Activated CD8-positive, alpha-beta memory T cell treated with anti-CD3 and anti-CD28 coated beads for 36 hours (primary cell): ENCODE data around the gene LIME1. TPM values are rescaled to one million over a fixed set of nuclear protein-coding genes. Genes with fewer than 3 reads are reported as not detected.

Source experiments
- CTCF ChIA-PET: fragments of 350-600 bp; sonication (Branson Sonifier 250); formaldehyde crosslinking; loops from one replicate; lab custom pipeline; 2021; ENCODE audit warnings: antibody characterized with exemption; lab: Charles Lee
- POLR2A ChIA-PET: fragments of 350-600 bp; sonication (Branson Sonifier 250); formaldehyde crosslinking; loops from one replicate; lab custom pipeline; 2021; ENCODE audit warnings: antibody characterized with exemption; lab: Charles Lee
- total RNA-seq, 2 experiments: library from RNA; stranded (reverse); gene quantifications; one replicate each; pipeline ENCODE4 v1.2.3, GENCODE V29; 2021

The LIME1 gene
- total RNA-seq, 2 experiments from 2014 or later, result 9.9 to 10.8 TPM

DNA sequence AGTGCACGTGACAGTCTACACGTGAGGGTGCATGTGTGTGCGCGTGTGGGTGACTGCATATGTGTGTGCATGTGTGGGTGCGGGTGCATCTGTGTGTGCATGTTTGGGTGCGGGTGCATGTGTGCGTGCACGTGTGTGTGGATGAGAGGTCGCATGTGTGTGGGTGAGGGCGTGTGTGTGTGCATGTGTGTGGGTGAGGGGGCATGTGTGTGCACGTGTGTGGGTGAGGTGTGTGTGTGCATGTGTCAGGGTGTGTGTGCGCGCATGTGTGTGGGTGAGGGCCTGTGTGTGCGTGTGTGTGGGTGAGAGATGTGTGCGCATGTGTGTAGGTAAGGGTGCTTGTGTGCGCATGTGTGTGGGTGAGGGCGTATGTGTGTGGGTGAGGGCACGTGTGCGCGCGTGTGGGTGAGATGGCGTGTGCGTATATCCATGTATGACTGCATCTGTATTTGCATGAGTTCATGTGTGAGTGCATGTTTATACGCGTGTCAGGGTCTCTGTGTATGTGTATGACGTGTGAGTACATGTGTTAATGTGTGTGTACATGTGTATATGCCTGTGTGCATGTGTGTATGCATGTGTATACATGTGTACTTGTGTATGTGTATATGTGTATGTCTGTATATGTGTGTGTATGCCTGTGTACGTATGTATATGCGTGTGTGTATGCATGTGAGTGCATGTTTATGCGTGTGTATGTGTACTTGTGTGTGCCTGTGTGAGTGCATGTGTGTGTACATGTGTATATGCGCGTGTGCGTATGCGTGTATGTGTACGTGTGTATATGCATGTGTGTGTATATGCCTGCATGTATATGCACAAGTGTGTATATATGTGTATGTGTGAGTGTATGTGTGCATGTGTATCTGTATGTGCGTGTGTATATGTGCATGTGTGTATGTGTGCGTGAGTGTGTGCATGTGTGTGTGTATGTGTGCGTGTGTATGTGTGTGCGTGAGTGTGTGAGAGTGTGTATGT, 4.1 kb upstream of the LIME1 start:
- POLR2A ChIA-PET, result no interaction called here
- CTCF ChIA-PET, result interaction anchor here (1.2 kb wide), 1 partner anchor 17 kb away, joined by 3 read pairs; no protein-coding TSS in a partner anchor

DNA sequence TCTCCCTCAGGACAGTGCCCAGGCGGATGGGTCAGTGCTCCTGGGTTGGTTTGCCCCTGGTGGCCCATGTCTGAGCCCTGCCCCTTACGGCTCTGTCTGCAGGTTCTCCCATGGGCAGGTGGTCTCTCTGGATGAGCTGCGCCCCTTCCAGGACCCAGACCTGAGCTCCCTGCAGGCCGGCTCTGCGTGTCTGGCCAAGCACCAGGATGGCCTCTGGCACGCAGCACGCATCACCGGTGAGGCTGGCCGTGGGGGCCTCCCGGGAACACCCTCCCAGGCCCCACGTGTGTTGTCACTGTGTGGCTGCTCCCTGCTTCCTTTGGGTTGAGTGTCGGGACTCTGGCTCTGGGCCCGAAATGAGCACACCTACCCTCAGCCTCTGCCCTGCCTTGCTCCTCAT, 3.3 kb upstream of the LIME1 start:
- ChIA-PET POLR2A (no interaction called here), CTCF (interaction anchor here (1.2 to 1.4 kb wide), 2 partner anchors 17 to 26 kb away, joined by 3 to 5 read pairs; partner anchors contain the start of gene ARFRP1)

DNA sequence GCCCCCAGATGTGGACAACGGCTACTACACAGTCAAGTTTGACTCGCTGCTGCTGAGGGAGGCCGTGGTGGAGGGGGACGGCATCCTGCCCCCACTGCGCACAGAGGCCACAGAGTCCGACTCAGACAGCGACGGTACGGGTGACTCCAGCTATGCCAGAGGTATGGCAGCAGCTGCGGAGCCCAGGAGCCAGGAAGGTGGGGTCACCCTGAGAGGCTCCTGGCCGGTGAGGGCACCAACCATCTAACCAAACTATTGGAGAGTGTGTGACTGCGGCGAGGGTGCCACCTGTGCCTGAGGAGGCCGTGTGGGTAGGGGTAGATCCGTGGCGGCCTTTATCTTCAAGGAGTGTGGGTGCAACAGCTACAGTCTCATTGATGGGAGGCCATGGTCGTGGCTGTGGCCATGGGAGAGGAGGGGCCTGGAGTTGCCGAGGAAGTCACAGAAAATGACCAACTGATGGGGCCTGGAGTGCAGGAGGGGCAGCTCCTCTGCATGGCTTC, 2.8 kb upstream of the LIME1 start:
- ChIA-PET CTCF (interaction anchor here (1.2 to 1.4 kb wide), 3 partner anchors 12 to 27 kb away, joined by 3 to 5 read pairs (median 3); partner anchors contain the start of gene ARFRP1), POLR2A (no interaction called here)

DNA sequence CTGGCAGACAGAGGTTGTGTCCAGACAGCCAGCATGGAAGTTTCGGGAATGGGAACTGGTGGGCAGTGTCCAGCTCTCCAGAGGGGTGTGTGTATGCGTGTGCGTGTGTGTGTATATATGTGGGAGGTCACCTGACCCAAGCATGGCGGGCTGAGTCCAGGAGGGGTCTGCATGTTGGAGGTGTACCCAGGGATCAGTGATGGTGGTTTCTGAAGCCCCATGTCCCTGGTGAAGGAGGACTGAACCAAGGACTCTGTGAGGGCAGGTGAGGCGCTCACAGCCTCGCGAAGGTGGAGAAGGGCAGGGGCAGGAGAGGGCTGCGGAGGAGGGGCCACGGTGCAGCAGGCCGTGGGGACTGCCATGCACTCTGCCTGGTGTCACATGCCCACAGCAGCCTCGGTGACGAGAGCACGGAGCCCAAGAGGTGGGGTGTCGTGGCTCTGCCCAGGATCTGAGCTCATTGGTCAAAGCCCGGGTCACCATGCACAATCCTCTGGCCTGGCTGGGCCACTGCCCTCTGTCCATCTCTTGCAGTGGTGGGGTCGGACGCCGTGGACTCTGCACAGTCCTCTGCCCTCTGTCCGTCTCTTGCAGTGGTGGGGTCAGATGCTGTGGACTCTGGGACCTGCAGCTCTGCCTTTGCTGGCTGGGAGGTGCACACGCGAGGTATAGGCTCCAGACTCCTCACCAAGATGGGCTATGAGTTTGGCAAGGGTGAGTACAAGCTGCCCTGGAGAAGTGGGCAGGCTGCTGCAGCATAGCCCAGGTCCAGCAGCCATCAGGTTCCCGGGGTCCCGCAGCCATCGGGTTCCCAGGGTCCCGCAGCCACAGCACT, 2.1 kb upstream of the LIME1 start:
- ChIA-PET CTCF (interaction anchor here (1.2 to 1.4 kb wide), 3 partner anchors 13 to 27 kb away, joined by 3 to 5 read pairs (median 3); partner anchors contain the start of gene ARFRP1), POLR2A (interaction anchor here (3.0 kb wide), 1 partner anchor 26 kb away, joined by 17 read pairs; the partner anchor contains the start of genes ARFRP1 and ZGPAT)

DNA sequence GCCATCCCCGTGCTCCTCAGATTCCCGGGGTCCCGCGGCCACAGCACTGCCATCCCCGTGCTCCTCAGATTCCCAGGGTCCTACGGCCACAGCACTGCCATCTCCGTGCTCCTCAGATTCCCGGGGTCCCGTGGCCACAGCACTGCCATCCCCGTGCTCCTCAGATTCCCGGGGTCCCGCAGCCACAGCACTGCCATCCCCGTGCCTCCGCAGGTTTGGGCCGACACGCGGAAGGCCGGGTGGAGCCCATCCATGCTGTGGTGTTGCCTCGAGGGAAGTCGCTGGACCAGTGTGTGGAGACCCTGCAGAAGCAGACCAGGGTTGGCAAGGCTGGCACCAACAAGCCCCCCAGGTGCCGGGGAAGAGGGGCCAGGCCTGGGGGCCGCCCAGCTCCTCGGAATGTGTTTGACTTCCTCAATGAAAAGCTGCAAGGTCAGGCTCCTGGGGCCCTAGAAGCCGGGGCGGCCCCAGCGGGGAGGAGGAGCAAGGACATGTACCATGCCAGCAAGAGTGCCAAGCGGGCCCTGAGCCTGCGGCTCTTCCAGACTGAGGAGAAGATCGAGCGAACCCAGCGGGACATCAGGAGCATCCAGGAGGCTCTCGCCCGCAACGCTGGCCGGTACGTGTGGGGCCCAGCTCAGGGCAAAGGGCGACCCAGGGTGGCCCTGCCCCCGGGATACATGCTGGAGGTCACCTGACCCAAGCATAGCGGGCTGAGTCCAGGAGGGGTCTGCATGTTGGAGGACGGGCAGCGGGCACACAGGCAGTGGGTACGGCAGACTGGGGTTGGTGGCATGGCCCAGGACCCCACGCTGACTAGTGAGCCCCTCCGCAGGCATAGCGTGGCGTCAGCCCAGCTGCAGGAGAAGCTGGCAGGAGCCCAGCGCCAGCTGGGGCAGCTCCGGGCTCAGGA, 1.3 kb upstream of the LIME1 start:
- POLR2A ChIA-PET, result interaction anchor here (3.0 kb wide), 1 partner anchor 27 kb away, joined by 17 read pairs; the partner anchor contains the start of genes ARFRP1 and ZGPAT
- CTCF ChIA-PET, result interaction anchor here (1.1 to 2.1 kb wide), 4 partner anchors 14 to 197 kb away, joined by 3 to 8 read pairs (median 5); partner anchors contain the start of genes ARFRP1, PTK6 and ZGPAT

DNA sequence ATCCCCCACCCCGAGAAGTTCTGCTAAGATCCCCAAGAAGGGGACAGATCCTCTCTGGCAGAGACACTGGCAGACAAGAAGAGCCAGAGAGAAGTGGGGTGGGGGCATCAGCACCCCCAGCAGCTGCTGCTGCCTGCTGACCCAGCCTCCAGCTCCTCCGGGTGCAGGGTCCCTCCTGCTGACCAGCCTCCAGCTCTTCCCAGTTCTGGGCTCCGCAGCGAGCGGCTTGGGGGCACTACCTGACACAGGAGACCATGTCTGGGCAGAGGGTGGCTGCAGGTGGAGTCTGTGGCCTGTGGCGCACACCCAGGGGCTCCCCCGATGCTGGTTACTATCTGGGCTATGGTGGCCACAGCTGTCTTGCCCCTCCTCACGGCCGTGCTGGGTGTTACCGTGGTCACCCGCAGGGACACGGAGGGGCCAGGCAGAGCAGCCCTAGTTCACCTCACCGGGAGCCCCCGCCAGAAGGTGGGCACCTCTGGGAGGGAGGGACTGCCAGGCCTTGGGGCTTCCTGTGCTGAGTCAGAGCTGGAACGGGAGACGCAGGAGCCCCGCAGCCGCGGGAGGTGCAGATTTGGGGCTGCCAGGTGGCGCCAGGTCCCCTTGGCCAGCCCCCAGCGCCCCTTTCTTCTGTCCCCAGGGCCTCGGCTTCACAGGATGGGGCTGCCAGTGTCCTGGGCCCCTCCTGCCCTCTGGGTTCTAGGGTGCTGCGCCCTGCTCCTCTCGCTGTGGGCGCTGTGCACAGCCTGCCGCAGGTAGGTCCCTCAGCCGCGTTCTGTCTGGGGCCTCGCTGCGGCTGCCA, 630 bp downstream of the LIME1 start:
- POLR2A ChIA-PET, result interaction anchor here (1.0 to 3.0 kb wide), 3 partner anchors 29 to 128 kb away, joined by 3 to 17 read pairs (median 5); partner anchors contain the start of genes ARFRP1, TPD52L2 and ZGPAT
- CTCF ChIA-PET, result interaction anchor here (1.2 to 2.1 kb wide), 8 partner anchors 8 to 243 kb away, joined by 3 to 8 read pairs (median 4); partner anchors contain the start of genes ARFRP1, PTK6 and ZGPAT

DNA sequence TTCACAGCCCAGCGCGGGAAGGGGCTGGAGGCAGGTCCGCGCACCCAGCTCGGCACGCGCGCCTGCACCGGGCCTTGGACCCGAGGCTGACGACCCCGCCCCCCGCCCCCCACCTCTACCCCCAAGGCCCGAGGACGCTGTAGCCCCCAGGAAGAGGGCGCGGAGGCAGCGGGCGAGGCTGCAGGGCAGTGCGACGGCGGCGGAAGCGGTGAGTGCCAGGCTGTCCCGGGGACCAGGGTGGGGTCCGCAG, 1.2 kb downstream of the LIME1 start:
- CTCF ChIA-PET, result interaction anchor here (1.2 to 2.1 kb wide), 2 partner anchors 200 to 240 kb away, joined by 3 to 8 read pairs; partner anchors contain the start of gene PTK6

DNA sequence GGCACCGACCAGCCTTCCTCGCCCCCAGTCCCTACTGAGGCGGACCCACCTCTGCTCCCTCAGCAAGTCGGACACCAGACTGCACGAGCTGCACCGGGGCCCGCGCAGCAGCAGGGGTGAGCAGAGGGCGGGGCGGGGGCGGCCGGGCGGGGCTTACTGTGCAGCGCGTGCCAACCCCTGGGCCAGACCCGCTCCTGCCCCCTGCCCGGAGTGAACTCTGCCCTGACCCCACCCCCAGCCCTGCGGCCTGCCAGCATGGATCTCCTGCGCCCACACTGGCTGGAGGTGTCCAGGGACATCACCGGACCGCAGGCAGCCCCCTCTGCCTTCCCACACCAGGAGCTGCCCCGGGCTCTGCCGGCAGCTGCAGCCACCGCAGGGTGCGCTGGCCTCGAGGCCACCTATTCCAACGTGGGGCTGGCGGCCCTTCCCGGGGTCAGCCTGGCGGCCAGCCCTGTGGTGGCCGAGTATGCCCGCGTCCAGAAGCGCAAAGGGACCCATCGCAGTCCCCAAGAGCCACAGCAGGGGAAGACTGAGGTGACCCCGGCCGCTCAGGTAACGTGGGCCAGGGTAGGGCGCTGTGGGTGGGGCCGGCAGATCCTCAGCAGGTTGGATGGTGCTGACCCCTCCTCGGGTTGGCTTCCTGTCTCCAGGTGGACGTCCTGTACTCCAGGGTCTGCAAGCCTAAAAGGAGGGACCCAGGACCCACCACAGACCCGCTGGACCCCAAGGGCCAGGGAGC, 1.7 kb downstream of the LIME1 start:
- CTCF ChIA-PET, result interaction anchor here (0.9 to 1.7 kb wide), 5 partner anchors 12 to 239 kb away, joined by 3 to 11 read pairs (median 4); partner anchors contain the start of genes ARFRP1 and ZGPAT

More for the DNA sequence above, 1.2 kb downstream of the LIME1 start:
- POLR2A ChIA-PET, result interaction anchor here (3.0 kb wide), 1 partner anchor 30 kb away, joined by 17 read pairs; the partner anchor contains the start of genes ARFRP1 and ZGPAT

DNA sequence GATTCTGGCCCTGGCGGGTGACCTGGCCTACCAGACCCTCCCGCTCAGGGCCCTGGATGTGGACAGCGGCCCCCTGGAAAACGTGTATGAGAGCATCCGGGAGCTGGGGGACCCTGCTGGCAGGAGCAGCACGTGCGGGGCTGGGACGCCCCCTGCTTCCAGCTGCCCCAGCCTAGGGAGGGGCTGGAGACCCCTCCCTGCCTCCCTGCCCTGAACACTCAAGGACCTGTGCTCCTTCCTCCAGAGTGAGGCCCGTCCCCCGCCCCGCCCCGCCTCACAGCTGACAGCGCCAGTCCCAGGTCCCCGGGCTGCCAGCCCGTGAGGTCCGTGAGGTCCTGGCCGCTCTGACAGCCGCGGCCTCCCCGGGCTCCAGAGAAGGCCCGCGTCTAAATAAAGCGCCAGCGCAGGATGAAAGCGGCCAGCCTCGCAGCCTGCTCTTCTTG, 2.2 kb downstream of the LIME1 start:
- CTCF ChIA-PET, result interaction anchor here (0.9 to 1.7 kb wide), 5 partner anchors 12 to 239 kb away, joined by 3 to 11 read pairs (median 4); partner anchors contain the start of genes ARFRP1 and ZGPAT

More for the DNA sequence above, 1.7 kb downstream of the LIME1 start:
- POLR2A ChIA-PET, result interaction anchor here (1.0 to 1.6 kb wide), 2 partner anchors 30 to 193 kb away, joined by 3 to 9 read pairs; partner anchors contain the start of genes ARFRP1 and ZGPAT

DNA sequence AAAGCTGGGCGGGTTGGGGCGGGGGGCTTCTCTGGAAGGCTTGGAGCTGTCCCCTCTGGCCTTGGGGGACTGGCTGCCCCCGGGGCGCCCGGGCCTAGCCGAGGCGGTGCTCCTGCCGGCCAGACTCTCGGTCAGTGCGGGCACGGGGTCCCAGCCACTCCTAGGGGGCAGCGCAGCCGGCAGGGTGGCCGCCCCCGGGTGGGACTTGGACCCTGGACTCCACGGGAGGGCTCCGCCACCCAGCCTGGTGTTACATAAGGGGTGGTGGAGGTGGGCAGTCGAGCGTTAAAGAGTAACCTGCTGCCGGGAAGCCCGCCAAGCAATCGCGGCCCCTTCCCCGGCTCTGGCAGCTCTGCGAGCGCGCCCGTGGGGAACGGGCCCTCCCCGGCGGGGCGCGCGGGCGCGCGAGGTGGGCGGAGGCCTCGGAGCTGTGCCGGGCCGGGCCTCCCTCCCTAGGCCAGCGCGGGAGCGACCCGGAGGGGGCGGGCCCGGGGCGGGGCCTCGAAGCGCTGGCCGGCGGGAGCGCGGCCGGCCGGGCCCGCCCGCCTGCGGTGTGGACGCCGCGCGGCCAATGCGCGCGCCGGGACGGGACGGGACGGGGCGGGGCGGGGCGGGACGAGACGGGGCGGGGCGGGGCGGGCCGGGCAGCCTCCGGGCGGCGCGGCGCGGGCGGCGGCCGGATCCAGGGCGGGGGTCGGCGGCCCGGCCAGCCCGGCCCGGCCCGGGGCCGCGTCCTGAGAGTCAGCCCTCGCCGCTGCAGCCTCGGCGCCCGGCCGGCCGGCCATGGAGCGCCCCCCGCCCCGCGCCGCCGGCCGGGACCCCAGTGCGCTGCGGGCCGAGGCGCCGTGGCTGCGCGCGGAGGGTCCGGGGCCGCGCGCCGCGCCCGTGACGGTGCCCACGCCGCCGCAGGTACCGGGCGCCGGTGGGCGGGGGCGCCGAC, 2.9 kb downstream of the LIME1 start, which contains the start of gene SLC2A4RG:
Gene SLC2A4RG, plus strand, starts transcription at position 647 of the 940 bp plus-strand sequence. Its CDS starts 137 bp downstream, at position 784.
- ChIA-PET POLR2A (interaction anchor here (0.9 to 1.6 kb wide), 3 partner anchors 11 to 31 kb away, joined by 5 to 9 read pairs (median 5); partner anchors contain the start of genes ARFRP1 and ZGPAT), CTCF (interaction anchor here (0.9 to 1.7 kb wide), 4 partner anchors 11 to 32 kb away, joined by 3 to 11 read pairs (median 4); partner anchors contain the start of genes ARFRP1 and ZGPAT)

More for the DNA sequence above, 2.2 kb downstream of the LIME1 start:
- POLR2A ChIA-PET, result interaction anchor here (1.0 to 1.6 kb wide), 3 partner anchors 19 to 193 kb away, joined by 3 to 9 read pairs (median 5); partner anchors contain the start of genes ARFRP1 and ZGPAT

DNA sequence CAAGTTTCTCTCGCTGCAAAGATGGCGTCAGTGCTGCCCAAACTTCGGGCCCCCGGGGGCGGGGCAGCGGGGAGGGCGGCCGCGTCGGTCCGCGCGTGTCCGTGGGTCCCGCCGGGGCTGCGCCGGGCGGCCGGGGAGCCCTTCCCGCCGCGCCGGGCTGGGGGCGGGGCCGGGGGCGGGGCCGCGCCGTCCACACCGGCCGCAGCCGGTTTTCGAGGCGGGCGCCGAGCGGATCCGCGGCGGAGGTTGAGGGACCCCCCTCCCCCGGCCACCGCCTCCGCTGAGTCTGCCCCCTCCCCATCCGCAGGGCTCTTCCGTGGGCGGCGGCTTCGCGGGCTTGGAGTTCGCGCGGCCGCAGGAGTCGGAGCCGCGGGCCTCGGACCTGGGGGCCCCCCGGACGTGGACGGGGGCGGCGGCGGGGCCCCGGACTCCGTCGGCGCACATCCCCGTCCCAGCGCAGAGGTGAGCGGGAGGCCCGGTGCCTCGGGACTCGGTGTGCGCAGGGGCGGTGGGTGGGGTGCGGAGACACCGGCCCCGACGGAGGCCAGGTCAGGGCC, 3.7 kb downstream of the LIME1 start:
- POLR2A ChIA-PET, result interaction anchor here (0.6 to 2.2 kb wide), 4 partner anchors 11 to 112 kb away, joined by 6 to 13 read pairs (median 8); partner anchors contain the start of genes ARFRP1 and ZGPAT
- CTCF ChIA-PET, result interaction anchor here (0.9 to 1.5 kb wide), 3 partner anchors 10 to 134 kb away, joined by 3 to 6 read pairs (median 3); no protein-coding TSS in a partner anchor

DNA sequence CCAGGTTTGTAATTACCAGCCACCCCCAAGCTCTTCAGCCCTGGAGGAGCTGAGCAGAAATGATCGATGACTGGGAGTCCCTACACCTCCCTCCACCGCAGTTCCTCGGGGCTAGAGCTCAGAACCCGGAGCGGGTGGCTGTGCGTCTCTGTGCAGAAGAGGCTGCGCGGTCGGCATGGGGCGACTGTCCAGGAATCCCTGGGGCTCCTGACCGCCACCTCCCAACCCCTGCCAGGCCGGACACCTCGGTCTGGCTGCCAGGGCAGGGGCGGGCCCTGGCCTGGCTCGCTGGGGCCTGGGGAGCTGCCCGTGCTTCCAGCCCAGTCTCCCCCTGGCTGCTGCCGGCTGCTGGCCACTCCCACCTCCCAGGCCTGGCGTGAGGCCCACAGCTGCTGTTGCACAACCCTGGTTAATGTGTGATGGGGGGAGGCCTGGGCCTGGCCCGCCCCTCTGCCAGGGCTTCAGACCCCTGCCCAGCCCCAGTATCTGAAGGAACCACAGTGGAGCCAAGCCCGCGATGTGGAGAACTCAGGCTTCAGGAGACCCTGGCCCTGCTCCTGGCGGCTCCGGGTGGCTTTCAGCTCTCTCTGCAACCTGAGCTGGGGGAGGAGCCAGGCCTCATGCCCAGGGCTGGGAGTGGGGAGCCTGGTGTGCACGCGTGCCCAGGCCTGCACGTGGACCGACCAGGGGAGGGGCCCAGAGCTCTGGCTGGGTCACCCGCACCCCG, 4.3 kb downstream of the LIME1 start:
- ChIA-PET POLR2A (interaction anchor here (0.6 to 2.2 kb wide), 6 partner anchors 10 to 113 kb away, joined by 3 to 13 read pairs (median 7); partner anchors contain the start of genes ARFRP1 and ZGPAT), CTCF (interaction anchor here (0.9 to 1.7 kb wide), 7 partner anchors 10 to 203 kb away, joined by 3 to 7 read pairs (median 3); partner anchors contain the start of genes ARFRP1, RTEL1 and ZGPAT)

DNA sequence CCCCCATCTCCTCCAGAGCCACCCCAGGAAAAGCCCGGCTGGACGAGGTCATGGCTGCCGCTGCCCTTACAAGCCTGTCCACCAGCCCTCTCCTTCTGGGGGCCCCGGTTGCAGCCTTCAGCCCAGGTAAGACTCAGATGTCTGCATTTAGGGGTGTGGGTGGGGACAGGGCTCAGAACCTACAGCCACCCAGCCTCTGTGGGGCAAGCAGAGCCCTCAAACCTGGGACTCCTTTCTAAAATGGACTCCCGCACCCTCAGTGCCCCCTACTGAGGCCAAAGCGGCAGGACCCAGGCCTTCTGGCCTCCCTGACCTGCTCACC, 4.9 kb downstream of the LIME1 start:
- CTCF ChIA-PET, result interaction anchor here (0.9 to 1.7 kb wide), 6 partner anchors 9 to 204 kb away, joined by 3 to 7 read pairs (median 3); partner anchors contain the start of genes ARFRP1, RTEL1 and ZGPAT
- POLR2A ChIA-PET, result interaction anchor here (1.1 to 2.2 kb wide), 3 partner anchors 9 to 34 kb away, joined by 3 to 13 read pairs (median 8); partner anchors contain the start of genes ARFRP1 and ZGPAT
